ENCODE measurements around the gene GSK3B.
"Not testable (repeated sequence)": the region's sequence is repeated elsewhere in the genome, so short reads cannot be mapped to it uniquely, and the experiment has no call there.

The GSK3B gene

DNA sequence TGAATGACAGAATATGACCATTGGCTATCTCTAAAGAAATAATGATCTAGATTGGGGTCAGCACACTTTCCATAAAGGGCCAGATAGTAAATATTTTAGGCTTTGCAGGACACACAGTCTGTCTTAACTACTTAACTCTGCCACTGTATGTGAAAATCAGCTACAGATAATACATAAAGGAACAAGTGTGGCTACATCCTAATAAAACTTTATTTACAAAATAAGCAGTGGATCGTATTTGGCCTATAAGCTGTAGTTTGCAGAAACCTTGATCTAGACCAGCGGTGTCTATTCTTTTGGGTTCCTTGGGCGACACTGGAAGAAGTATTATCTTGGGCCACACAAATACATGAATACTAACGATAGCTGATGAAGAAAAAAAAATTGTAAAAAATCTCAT lies 27.6 kb downstream of the GSK3B start:
- DNase-seq (ENCODE audit: insufficient read length, low spot score) (no peak), FAIRE-seq (no peak)
- TF ChIP-seq POLR2AphosphoS5 (IDR thresholded peaks at IDR 0.05; ENCODE audit: low read depth, low read length) (no peak), SPI1 (IDR thresholded peaks at IDR 0.05; ENCODE audit: low read depth, low read length) (no peak), POU2F2 (IDR thresholded peaks at IDR 0.05; ENCODE audit: low read depth, low read length) (no peak), PAX5 (IDR thresholded peaks at IDR 0.05; ENCODE audit: insufficient read depth, low read length, severe bottlenecking) (no peak), TAF1 (IDR thresholded peaks at IDR 0.05; ENCODE audit: low read depth, low read length) (no peak), POLR2A (IDR thresholded peaks at IDR 0.05; ENCODE audit: low read depth, low read length) (no peak)

DNA sequence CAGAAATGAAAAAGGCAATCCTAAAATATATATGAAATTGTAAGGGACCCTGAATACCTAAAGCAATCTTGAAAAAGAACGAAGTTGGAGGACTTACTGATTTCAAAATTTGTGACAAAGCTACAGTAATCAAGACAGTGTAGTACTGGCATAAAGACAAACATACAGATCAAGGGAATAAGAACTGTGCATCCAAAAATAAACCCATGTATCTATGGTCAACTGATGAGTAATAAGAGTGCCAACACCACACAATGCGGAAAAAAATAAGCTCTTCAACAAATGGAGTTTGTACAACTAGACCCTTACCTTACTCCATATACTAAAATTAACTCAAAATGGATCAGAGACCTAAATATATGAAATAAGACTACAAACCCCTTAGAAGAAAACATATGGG lies 29.6 kb downstream of the GSK3B start:
- TF ChIP-seq POLR2AphosphoS5 (IDR thresholded peaks at IDR 0.05; ENCODE audit: low read depth, low read length) (no peak), SPI1 (IDR thresholded peaks at IDR 0.05; ENCODE audit: low read depth, low read length) (no peak), POU2F2 (IDR thresholded peaks at IDR 0.05; ENCODE audit: low read depth, low read length) (no peak), TAF1 (IDR thresholded peaks at IDR 0.05; ENCODE audit: low read depth, low read length) (no peak), POLR2A (IDR thresholded peaks at IDR 0.05; ENCODE audit: low read depth, low read length) (no peak), PAX5 (IDR thresholded peaks at IDR 0.05; ENCODE audit: insufficient read depth, low read length, severe bottlenecking) (no peak)
- no peak for DNase-seq (ENCODE audit: insufficient read length, low spot score)
- FAIRE-seq: peak; percentile 72

DNA sequence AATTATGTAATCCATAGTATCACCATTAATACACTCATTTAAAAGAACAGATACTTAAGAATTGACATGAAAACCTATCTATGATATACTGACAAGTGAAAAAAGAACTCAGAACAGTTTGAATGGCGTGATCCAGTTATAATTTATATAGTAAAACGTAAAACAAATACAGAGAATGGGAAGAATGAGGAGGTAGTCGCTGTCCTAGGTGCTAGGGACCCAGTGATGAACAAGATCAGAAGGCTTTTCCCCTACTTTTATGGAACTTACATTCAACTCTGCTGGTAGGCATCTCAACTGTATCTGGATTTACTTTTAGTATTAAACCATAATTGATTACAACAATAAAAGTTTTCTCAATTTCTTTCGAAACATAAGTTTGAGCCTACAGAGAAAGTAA lies 31.8 kb downstream of the GSK3B start:
- FAIRE-seq (no peak), DNase-seq (ENCODE audit: insufficient read length, low spot score) (no peak)
- no peak for TF ChIP-seq SPI1 (IDR thresholded peaks at IDR 0.05; ENCODE audit: low read depth, low read length)
- TF ChIP-seq POU2F2 (IDR thresholded peaks at IDR 0.05; ENCODE audit: low read depth, low read length): no peak
- TF ChIP-seq POLR2AphosphoS5 (IDR thresholded peaks at IDR 0.05; ENCODE audit: low read depth, low read length): no peak
- no peak for TF ChIP-seq POLR2A (IDR thresholded peaks at IDR 0.05; ENCODE audit: low read depth, low read length)
- no peak for TF ChIP-seq TAF1 (IDR thresholded peaks at IDR 0.05; ENCODE audit: low read depth, low read length)
- no peak for TF ChIP-seq PAX5 (IDR thresholded peaks at IDR 0.05; ENCODE audit: insufficient read depth, low read length, severe bottlenecking)

DNA sequence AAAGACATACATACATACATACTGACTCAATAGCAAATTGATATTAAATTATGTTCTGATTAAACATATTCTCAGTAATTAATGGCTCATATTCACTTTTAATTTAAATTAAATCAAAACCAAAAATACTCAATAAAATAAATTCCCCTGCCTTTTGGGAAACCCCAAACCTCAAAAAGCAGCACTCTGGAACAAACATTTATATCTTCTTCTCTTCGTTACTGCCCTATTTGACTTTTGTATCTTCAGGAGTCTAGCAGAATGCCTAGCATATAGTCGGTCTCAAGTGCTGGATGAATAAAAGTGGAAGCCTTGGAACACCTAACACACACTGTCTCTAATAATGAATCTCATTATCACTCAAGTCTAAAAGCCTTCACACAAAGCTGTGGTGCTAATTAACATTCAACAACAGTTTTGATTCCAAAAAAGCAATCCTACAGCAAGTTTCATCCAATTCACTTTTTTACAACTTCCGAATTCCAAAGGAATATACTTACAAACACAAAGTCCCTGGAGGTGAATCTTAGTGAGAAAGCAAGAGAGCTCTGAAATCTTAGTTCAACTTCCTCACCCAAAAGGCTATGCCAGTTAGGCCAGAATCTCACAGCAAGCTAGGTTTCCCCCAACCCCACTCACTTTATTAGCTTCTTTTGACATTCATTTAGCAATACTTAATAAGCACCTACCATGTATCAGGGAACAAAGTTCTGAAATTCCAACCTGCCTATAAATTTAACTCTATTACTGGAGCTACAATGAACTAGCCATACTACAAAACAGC lies 35.0 kb downstream of the GSK3B start:
- FAIRE-seq (peak; percentile 72), DNase-seq (ENCODE audit: insufficient read length, low spot score) (no peak)
- TF ChIP-seq POLR2AphosphoS5 (IDR thresholded peaks at IDR 0.05; ENCODE audit: low read depth, low read length) (no peak), SPI1 (IDR thresholded peaks at IDR 0.05; ENCODE audit: low read depth, low read length) (peak; percentile 31; the same call in 1 of the 2 replicates)

DNA sequence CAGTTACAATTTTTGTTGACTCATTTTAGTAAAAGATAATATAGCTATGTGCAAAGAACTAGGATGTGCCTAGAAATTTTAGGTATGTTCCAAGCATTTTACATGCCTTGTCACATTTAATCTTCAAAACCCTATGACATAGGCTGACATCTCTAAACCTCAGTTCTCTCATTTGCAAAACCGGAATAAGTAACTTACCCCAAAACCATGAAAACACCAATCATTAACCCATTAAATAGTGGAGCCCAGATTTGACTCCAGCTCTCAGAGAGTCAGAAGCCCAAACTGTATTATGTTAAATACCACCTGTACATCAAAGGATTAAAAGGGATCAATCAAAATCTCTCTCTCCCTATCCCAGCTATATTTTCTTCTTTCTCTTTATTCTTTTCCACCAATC lies 36.6 kb downstream of the GSK3B start:
- no peak for TF ChIP-seq PAX5 (IDR thresholded peaks at IDR 0.05; ENCODE audit: insufficient read depth, low read length, severe bottlenecking)
- no peak for TF ChIP-seq POLR2AphosphoS5 (IDR thresholded peaks at IDR 0.05; ENCODE audit: low read depth, low read length)
- no peak for TF ChIP-seq TAF1 (IDR thresholded peaks at IDR 0.05; ENCODE audit: low read depth, low read length)
- TF ChIP-seq POU2F2 (IDR thresholded peaks at IDR 0.05; ENCODE audit: low read depth, low read length): no peak
- no peak for TF ChIP-seq POLR2A (IDR thresholded peaks at IDR 0.05; ENCODE audit: low read depth, low read length)
- TF ChIP-seq SPI1 (IDR thresholded peaks at IDR 0.05; ENCODE audit: low read depth, low read length): no peak
- FAIRE-seq (no peak), DNase-seq (ENCODE audit: insufficient read length, low spot score) (no peak)

DNA sequence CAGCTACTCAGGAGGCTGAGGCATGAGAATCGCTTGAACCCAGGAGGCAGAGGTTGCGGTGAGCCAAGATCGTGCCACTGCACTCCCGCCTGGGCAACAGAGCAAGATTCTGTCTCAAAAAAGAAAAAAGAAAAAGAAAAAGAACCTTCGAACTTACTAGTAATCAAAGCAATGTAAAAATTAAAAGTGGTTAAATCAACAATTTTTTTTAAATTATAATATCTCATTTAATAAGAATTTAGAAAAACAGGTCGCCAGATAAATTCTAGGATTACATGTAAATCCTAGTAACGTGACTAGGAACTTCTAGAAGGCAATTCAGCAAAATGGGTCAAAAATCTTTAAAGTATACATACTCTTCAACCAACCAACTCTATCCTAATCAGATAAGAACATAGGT lies 37.2 kb downstream of the GSK3B start:
- FAIRE-seq: no peak
- TF ChIP-seq POU2F2 (IDR thresholded peaks at IDR 0.05; ENCODE audit: low read depth, low read length): no peak
- TF ChIP-seq POLR2A (IDR thresholded peaks at IDR 0.05; ENCODE audit: low read depth, low read length): no peak
- no peak for TF ChIP-seq TAF1 (IDR thresholded peaks at IDR 0.05; ENCODE audit: low read depth, low read length)
- no peak for TF ChIP-seq SPI1 (IDR thresholded peaks at IDR 0.05; ENCODE audit: low read depth, low read length)
- no peak for TF ChIP-seq PAX5 (IDR thresholded peaks at IDR 0.05; ENCODE audit: insufficient read depth, low read length, severe bottlenecking)
- TF ChIP-seq POLR2AphosphoS5 (IDR thresholded peaks at IDR 0.05; ENCODE audit: low read depth, low read length): no peak
- DNase-seq (ENCODE audit: insufficient read length, low spot score): no peak

DNA sequence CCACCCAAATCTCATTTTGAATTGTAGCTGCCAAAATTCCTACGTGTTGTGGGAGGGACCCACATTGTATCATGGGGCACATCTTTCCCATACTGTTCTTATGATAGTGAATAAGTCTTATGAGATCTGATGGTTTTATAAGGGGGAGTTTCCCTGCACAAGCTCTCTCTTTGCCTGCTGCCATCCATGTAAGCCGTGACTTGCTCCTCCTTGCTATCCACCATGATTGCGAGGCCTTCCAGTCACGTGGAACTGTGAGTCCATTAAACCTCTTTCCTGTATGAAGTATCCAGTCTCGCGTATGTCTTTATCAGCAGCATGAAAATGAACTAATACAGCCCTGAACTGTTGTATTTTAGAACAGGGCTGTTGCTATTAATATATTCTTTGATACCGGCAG lies 40.6 kb downstream of the GSK3B start:
- not testable (repeated sequence) for DNase-seq (ENCODE audit: insufficient read length, low spot score); FAIRE-seq

DNA sequence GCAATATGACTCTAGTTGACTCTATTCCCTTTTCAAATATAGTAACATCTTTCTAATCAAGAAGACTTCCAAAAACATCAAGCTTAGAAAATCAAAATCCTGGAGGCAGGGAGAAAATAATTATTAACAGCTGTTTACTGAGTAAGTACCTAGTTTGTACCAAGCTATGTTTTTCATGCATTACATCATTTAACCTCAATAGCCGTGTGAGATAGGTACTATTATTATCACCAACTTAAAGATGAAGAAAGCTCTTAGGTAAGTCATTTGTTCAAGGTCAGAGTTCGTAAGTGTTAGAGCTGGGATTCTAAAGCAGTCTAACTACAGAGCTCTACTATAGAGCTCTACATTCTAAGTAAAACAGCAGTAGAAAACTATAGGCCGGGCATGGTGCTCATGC lies 41.6 kb downstream of the GSK3B start:
- FAIRE-seq: peak; percentile 33
- no peak for TF ChIP-seq POLR2A (IDR thresholded peaks at IDR 0.05; ENCODE audit: low read depth, low read length)
- TF ChIP-seq POLR2AphosphoS5 (IDR thresholded peaks at IDR 0.05; ENCODE audit: low read depth, low read length): no peak
- TF ChIP-seq POU2F2 (IDR thresholded peaks at IDR 0.05; ENCODE audit: low read depth, low read length): no peak
- no peak for TF ChIP-seq PAX5 (IDR thresholded peaks at IDR 0.05; ENCODE audit: insufficient read depth, low read length, severe bottlenecking)
- TF ChIP-seq TAF1 (IDR thresholded peaks at IDR 0.05; ENCODE audit: low read depth, low read length): no peak

DNA sequence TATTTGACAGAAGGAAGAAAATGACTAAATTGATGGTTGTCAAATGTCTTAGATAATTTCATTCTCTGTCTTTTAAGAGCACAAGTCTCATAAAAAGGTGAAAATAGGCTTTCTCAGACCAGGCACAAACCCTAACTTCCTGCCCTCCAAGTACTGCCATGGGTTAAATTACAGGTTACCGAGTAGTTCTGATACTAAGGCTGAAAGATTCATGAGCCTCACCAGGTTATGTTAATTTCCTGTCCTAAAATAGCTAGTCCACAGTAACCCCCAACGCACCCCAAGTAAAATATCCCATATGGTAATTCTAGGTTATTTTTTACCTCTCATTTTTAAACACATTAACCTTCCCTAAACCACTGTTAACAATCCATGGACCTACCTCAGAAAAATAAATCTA lies 42.0 kb downstream of the GSK3B start:
- FAIRE-seq (peak; percentile 82), DNase-seq (ENCODE audit: insufficient read length, low spot score) (no peak)
- no peak for TF ChIP-seq PAX5 (IDR thresholded peaks at IDR 0.05; ENCODE audit: insufficient read depth, low read length, severe bottlenecking)
- no peak for TF ChIP-seq SPI1 (IDR thresholded peaks at IDR 0.05; ENCODE audit: low read depth, low read length)
- TF ChIP-seq POLR2AphosphoS5 (IDR thresholded peaks at IDR 0.05; ENCODE audit: low read depth, low read length): no peak
- TF ChIP-seq TAF1 (IDR thresholded peaks at IDR 0.05; ENCODE audit: low read depth, low read length): no peak
- TF ChIP-seq POLR2A (IDR thresholded peaks at IDR 0.05; ENCODE audit: low read depth, low read length): no peak

More for the DNA sequence above, 41.6 kb downstream of the GSK3B start:
- no peak for DNase-seq (ENCODE audit: insufficient read length, low spot score)

DNA sequence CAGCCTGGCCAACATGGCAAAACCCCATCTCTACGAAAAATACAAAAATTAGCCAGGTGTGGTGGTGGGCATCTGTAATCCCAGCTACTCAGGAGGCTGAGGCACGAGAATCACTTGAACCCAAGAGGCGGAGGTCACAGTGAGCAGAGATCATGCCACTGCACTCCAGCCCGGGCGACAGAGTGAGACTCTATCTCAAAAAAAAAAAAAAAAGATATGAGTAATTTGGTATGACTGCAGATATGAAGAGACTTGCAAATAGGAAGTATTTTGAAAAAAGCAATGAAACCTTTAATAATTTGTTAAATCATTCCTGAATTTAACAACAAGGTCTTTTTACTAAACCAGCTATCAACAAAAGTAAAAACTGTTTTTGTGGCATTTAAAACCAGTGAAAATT lies 42.7 kb downstream of the GSK3B start:
- DNase-seq (ENCODE audit: insufficient read length, low spot score); FAIRE-seq: not testable (repeated sequence)
